GM19351 (cell line): ENCODE data around the gene MRPS6.

Source experiments
- ATAC-seq: cut with Tn5 transposase; IDR thresholded peaks from one replicate; pipeline ENCODE4 v1.9.1; 2021; ENCODE audit warnings: mild to moderate bottlenecking, moderate library complexity; ENCODE audit not compliant: unreplicated experiment

The MRPS6 gene

DNA sequence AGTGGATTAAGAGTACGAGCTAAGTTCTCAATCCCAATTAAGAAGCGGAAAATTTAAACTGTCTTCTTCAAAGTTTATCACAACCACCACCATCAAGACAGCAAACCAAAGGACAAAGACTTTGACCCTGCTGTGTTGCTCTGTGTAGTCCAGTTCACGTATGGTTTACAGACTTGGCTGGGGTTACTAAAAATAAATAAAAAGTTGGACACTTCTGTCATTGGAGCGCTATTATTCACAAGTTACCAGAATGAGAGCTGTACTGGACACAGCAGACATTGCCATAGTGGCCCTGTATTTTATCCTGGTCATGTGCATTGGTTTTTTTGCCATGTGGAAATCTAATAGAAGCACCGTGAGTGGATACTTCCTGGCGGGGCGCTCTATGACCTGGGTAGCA is 21.6 kb downstream of the MRPS6 start:
- no peak for ATAC-seq

DNA sequence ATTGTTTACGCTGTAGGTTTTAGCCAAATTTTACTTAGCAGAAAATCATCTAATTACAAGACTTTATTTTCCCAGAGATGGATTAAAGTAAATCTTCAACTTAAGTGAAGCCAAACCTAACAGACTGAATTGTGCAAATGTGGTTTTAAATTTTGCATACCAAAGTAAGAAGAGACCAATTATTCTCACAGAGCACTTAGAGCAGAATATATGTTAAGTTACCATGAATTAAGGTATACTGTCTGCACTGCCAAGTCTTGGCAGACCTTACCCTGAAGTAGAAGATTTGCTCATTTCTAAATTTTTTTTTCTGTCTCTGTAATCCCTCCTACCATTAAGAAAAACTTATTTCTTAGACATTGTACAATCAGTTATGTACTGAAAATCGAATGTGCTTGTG is 24.1 kb downstream of the MRPS6 start:
- no peak for ATAC-seq

DNA sequence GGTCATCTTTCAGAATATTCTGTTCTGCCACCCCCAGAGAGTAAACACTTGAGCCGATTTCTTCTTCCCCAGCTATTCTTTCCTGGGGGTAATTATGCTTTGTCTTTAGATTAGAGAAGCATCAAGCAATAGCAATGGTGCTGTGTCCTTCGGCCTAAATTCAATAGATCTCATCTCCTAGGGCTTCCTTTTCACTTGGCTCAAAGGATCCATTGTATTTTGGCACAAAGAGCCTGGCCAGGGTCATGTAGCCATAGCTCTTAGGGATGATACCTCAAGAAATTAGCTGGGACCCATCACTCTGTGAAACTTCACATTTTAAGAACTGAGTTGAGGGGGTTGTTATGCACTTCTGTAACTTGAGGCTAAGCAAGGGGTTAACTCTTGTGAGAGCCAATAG is 27.0 kb downstream of the MRPS6 start:
- no peak for ATAC-seq

DNA sequence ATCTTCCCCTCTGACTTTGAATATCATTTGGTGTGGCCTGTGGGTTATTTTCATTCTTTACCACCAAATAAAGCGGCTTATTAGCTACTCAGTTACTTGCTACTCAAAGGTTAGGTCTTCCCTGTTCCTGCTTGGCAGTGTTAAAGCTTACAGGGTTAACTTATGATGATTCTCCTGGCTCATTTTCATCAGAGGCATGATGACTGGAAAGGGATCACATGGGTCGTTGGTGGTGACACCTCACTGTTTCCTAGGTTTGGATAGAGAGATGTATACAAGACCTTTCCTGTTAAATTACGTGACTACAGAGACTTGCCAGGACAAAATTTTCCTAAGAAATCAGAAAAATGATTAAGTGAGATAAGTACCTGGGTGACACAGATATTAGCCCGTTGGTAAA is 27.4 kb downstream of the MRPS6 start:
- no peak for ATAC-seq

DNA sequence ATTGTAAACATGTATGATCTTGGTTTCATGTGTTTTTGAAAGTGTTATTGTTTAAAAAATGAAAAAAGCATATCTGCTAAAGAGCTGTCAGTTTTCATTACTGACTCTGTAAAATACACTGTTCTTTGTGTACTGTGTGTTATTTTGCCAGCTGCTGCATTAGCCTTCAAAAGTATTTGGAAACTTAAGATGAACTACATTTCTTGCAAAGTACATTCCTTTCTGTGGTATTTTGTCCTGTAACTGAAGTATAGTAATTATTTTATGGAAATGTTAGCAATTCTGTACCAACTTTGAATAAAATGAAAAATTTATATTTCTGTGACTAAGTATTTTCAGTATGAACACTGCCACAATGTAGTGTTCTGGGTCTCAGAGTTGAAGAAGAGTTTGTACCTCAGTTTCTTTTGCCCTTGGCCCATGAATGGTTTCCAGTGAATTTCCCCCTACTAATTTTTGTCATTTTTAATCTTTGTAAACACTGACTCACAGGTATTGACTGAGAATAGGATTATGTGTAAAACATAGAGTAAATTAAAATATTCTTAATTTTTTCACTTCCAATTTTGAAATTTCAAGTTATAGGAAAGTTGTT is 32.7 kb downstream of the MRPS6 start:
- no peak for ATAC-seq

DNA sequence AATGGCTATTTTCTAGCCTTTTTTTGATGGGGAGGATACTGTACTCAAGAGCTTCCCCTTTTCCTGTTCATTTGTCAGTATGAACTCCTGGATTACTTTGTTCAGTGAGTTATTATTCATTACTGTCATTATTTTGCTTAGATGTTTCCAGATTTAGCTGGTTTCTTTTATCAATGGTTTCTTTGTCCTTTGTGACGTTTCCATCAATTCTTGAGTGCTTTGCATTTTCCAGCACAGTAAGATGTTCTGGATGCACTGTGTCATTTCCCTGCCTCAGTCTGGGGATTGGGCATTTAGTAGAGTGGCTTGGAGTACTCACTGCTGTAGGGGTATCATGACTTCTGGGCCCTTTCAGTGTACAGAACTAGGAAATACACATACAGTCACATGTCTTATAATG is 34.2 kb downstream of the MRPS6 start:
- ATAC-seq: no peak

DNA sequence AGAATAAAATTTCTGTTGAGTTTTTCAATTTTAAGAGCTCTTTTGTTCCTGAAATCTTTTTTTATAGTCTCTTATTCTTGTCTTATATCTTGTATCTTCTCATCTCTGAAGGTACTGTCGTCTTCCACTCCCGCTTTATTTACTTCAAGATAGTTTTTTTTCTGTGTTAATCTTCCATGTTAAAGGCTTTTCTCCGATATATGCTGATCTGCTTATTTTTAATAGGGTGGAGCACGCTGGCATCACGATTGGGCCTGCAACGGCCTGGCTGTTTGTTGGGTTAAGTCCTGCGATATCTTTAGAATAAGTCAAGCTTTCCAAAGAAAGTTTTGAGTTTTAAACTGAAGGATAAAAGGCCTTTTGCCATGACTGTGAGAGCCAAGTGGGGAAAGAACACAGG is 35.7 kb downstream of the MRPS6 start:
- ATAC-seq: no peak

DNA sequence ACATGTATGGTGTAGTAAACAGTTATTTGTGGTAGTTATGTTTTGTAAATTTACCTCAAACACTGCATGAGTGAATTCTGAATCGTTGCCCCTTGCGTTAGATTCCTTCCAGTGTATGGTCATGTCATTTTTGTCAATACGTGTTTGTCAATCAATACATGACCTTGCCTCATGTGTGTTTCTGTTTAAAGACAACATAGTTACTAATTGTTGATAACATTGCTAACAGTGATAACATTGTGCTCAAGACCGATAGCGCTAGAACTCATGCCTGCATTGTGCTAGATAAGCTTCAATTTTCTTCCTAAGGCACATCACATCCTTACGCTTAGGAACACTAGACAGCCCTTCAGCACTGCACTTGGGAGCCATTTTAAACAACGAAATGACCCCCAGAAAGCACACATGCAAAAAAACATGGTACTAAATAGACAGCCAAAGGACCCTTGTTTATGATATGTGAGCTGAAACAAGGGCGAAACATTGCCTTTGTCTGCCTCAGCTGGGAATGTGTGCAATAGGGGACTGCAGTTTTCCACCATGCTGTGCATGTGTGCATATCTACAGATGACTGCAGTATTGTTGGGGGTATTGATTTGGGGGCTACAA is 37.3 kb downstream of the MRPS6 start:
- no peak for ATAC-seq

DNA sequence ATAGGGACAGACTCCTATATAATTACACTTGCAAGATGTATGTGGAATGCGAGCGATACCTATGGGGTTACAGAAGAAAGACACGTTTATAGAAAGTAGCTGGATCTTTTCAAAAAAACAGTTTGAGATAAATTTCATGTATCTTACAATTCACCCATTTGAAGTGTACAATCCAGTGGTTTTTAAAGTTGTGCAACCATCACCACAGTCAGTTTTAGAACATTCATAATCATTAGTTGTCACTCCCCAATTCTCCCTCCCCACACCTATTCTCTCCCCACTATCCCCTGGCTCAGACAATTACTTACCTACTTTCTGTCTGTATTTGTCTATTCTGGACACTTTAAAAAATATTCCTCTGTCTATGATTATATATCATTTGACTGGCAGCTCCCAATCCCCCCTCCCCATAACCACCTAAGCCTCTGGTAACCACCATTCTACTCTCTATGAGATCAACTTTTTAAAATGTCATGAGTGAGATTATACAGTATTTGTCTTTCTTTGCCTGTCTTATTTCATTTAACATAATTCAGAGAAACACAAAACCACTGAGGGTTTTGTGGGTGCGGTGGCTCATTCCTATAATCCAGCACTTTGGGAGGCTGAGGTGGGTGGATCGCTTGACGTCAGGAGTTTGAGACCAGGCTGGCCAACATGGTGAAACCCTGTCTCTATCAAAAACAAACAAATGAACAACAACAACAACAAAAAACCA is 39.1 kb downstream of the MRPS6 start:
- no peak for ATAC-seq

DNA sequence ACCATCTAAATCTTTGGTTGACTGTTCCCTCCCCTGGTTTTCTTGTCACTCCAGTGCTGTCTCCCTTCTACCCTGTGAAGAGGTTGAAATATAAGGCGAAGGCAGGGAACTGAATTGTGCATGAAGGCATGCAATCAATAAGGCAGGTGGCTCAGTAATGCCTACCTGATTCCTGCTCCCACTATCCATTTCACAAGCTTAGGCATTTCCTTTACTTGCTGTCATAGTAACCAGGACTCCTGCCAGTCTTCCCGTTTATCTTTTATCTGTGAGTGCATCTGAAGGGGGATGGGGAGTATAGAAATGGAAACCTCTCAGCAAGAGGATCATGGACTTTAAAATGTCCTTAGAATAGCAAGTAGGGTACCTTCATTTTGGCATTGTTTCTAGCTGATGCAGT is 40.5 kb downstream of the MRPS6 start:
- no peak for ATAC-seq

DNA sequence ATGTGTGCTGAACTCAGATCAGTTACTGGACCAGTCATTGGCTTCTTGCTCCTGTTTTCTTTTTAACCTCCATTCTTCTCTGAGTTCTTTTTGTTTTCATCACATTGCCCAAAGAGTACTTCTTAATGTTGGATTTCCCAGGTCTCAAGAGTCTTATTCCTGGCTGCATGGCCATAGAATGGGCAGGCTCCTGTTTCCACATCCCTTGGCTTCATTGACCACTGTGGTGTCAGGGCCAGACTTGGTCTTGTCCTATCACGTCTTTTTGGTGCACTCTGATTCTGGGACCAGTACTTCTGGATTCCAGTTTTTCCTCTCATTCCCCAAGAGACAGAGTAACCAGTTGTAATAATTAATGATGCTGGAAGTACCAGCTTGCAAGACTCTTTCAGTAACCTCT is 41.8 kb downstream of the MRPS6 start:
- no peak for ATAC-seq

DNA sequence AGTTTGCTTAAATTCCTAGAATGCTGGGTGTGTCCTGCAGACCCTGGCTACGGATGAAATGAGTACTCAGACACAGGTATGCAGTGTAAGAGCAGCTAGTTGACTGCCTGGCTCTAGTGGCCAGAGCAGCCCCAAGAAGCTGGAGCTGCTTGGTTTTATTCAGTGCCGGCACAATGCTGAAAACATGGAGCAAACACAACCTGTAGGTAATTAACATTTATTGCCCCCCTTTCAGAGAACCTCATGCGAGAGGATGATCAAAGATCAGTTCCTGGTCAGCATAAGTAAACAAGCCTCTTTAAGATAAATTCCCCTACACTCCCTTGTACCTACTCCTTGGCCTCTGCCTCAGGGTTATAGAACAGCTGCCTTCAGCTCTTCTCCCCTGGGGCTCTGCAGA is 43.2 kb downstream of the MRPS6 start:
- no peak for ATAC-seq

DNA sequence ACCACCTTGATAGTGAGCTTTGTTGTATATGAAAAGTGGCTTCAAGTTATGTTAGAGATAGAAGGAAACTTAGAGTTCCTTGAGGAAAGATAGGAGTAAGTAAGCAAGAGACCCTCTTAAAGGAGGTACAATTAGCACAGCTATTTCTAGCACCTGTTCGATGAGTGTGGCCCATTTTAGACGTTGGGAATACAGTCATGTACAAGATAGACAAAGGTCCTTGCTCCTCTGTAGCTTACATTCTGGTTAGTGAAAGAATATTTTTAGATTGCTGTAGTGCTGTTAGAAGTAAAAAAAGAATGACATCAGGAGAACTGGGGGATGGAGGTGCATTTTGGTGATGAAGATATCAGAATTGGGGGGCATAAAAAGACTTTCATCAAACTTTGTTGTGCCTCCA is 47.5 kb downstream of the MRPS6 start:
- ATAC-seq: no peak

DNA sequence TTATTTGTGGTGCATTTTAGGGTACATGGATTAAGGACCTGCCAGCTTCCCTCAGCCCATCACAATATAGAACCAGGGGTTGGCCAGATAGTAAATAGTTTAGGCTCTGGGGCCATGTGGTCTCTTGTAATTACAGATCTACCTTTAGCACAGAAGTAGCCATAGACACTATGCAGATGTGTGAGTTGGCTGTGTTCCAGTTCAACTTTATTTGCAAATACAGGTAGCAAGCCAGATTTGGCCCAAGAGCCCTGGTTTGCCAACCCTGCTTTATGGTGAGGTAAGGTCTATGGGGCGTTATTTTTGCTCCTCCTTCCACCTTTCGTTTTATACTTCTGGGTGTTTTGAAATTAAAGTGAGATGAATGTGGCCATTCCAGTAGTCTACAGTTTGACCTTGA is 48.7 kb downstream of the MRPS6 start:
- ATAC-seq: no peak

DNA sequence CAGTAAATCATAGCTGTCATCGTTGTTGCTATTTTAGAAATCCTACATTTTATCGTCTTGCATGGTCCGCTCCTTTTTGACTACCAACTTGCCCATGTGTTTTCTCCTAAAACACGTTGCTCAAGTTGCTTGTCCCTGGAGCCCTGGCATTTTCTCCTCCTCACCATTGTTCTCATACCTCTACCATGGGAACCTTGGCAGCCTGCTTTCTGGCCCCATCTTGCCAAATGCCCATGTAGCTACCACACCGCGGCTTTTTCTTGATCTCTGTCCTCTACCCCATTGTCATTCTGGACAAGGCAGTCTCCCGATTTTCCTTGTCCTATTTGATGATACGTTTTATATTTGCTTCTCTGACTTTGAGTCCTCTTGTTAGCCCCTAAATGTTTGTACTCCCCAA is 50.2 kb downstream of the MRPS6 start:
- ATAC-seq: no peak

DNA sequence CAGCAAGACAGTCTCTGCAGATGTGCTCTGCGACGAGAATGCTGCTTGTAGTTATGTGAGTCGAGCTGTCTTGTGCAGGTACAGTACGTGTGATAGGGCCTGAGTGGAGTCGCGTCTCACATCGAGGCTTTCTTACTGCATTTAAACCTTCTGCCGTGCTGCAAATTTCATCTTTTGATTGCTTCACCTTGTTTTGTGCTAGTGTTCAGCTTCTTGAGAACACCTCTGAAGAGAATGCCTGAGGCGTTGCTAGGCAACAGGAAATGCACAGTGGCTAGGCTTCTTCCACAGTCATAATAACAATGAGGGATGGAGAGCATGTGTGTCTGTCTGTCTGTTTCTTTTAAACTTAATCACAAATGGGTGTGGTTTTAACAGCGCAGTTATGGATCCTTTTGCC is 52.9 kb downstream of the MRPS6 start:
- no peak for ATAC-seq

DNA sequence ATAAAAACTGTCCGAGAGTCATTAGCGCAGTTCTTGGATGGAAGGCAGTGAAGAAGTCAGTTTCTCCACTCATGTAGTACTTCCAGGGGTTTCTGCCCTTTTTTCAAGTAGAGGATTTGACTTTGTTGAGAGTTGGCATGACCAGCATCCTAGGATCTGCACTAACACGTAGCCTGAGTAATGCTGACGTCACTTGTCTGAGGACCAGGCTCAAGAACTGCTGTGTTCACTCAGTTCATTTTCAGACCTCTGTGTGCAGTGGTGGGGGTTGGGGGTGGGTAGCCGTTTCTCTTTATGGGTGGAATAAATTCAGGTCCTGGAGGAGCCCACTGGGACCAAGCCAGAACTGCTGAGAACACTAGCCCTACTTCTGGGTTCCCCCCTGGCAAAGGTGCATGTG is 53.3 kb downstream of the MRPS6 start:
- no peak for ATAC-seq

DNA sequence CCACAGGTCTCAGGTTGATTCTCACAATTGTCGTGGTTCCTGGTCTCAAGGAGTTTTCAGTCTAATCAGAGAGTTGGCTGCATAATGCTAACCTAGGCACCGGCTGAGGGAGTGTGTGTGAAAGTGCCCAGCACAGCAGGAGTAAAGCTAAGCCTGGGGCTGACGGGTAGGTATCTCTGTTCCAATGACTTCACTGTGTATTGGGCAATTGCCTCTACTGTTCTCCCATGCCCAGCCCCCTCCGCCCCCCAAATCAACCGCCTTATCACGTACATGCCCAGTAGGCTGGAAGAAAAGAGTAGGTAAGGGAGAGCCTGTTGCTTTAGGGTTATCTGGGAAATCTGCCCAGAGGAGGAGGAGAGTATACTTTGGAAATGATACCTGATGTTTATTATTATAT is 54.7 kb downstream of the MRPS6 start:
- ATAC-seq: no peak

DNA sequence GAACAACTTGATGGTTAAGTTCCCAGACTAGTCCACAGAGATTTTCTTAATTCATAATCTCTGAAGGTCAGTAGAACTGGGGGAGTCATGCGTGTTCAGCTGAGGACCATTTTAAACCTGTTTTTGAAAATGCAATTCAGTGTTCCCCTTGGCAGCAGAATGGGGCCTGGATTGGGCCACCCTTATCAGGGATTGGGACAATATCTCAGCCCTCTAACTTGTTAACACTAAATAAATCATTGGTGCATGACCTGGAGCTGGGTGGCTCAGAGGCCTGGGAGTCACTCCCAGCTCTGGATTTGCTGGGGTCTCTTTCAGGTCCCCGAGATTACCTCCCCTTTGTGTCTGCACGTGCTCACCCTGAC is 55.3 kb downstream of the MRPS6 start:
- ATAC-seq: no peak

DNA sequence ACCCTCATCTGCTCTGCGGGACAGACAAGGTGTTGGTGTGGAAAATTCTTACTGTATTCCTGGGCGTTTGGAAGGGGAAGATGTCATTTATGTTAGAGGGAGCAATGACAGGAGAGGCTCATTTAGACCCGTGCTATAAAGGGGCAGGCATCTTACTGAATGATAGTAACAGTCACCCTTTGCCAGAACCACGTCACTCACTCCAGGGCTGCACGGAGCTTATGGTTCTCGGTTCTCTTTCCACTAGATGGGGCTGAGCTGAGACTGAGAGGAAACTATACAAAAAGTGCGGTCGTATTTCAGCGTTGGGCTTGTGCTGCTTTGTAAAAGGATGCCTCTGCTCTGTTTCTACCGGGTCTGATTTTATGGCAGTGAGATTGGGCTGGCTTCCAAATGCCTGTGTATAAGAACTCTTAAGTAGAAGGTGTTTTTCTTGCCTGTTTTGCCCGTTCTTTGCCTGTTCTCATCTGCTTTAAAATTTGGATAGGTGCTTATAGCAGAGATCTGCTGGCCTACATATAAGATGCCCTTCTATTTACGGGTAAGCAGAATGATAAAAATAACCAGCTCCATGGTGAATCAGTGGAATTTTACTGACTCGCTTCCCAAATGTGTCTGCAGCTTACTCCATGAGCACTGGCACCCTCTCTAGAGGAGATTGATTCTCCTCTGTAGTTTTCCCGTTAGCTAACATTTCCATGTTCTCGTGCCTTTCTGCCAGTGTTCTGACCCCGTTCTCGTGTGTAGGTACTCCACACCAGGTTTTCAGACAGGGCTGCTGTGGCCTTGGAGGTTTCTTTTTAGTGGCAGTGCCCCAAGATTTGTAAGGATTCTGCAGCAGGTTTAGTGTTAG is 55.9 kb downstream of the MRPS6 start:
- no peak for ATAC-seq

DNA sequence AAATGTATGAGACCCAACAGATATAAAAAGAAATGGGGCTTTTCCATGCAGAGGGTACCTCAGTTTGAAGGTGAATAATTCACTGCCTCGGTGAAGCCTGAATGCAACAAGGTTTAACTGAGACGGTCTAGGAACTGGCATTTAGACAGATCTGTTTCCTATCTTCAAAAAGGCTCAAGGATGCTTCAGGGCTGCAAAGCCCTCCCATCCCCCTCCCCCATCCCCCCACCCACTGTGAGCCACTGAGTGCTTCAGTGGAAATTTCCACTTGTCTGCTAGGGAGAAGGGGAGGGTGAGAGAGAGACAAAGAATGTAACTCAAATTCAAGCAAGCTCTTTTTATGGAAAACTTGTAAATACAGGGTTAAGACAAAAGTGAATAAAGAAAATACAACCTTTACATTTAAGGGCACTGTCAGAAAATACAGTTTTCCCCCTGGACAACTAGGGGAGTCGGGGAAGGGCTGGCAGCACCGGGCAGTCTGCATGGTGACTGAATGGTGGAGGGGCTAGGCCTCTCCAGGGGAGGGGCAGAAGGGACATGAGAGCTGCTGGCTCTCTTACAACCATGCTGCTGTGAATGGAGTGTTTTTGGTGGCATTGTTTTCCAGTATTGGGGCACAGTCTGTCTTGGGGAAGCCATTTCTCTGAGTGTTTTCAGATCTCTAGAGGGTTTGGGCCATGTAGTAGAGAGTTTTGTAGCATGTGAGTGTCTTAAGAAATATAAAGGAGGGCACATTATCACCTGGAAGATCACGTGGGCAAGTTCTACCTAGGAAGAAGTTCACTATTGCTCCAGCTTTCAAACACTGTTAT is 56.7 kb downstream of the MRPS6 start:
- ATAC-seq: no peak
